HG02885 (cell line): ENCODE results near the gene CACNA2D1.

Source experiments
- ATAC-seq: cut with Tn5 transposase; IDR thresholded peaks from one replicate; pipeline ENCODE4 v1.9.1; 2021; ENCODE audit warnings: mild to moderate bottlenecking; ENCODE audit not compliant: unreplicated experiment, poor library complexity

Gene CACNA2D1

DNA sequence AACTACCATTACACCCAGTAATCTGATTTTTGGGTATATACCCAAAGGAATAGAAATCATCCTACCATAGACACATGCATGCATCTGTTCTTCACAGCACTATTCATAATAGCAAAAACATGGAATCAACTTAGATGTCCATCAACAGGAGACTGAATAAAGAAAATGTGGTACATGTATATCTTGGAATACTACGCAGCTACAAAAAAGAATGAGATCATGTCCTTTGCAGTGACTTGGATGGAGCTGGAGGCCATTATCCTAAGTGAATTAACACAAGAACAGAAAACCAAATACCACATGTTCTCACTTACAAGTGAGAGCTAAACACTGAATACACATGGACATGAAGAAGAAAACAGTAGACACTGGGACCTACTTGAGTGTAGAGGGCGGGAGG lies 254.9 kb downstream of the CACNA2D1 start:
- ATAC-seq: no peak

DNA sequence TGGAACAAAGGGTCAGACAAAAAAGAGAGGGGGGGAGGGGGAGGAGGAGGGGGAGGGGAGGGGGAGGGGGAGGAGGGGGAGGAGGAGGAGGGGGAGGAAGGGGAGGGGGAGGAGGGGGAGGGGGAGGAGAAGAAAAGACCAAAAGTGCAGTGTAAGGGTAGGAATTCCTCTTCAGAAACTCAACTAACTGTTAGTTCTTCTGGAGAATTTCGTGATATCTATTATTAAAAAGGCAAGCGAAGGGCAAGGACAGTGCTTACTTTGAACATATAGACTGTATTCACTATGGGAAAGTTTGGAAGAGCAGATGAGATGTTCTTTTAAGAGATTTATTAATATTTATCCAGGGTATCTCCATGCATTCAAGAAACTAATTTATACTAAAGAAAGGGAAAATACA lies 258.1 kb downstream of the CACNA2D1 start:
- no peak for ATAC-seq

GRCh38 chr7:82183634-82184033 lies 259.9 kb downstream of the CACNA2D1 start:
- no peak for ATAC-seq

GRCh38 chr7:82179311-82179710 lies 264.3 kb downstream of the CACNA2D1 start:
- ATAC-seq: no peak

GRCh38 chr7:82175319-82175718 lies 268.3 kb downstream of the CACNA2D1 start:
- no peak for ATAC-seq

DNA sequence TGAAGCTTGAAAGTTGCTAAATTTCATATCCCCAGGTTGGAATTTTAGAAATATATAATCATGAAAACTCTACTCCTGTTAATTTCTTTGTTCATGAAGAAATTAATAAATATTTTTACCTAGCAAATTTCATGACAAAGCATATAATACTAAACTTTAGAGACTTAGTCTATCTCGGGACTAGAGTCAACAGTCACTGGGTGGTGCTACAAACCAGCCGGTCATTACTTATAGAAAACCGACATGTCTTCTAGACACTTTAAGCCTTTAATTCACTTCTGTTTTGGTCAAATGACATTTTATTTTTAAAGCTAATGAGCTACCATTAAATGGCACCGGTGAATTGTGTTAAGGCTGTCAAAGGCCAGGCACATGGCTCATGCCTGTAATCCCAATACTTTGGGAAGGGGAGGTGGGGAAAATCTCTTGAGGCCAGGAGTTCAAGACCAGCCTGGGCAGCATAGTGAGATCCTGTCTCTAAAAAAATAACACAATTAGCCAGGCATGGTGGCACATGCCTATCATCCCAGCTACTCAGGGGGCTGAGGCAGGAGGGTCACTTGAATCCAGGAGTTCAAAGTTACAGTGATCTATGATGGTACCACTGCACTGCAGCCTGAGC lies 270.1 kb downstream of the CACNA2D1 start:
- no peak for ATAC-seq

GRCh38 chr7:82172881-82173280 lies 270.7 kb downstream of the CACNA2D1 start:
- ATAC-seq: no peak

DNA sequence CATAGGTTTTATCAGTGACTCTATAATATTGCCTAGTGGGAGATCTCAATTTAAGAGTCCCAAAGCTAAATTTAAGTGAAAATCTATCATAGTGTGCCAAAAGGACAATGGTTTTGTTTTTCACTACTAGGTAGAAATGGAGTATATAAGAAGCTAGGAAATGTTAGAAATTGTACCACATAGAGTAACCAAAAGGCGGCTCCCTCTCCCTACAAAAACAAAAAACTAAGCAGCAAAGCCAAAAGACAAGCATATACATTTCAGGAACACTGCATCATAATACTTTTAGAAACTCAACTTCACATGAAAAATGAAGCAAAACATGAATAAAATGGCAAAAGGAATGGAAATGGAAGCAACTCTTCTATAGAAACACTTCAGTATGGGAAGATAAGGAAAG lies 271.6 kb downstream of the CACNA2D1 start:
- ATAC-seq: no peak

DNA sequence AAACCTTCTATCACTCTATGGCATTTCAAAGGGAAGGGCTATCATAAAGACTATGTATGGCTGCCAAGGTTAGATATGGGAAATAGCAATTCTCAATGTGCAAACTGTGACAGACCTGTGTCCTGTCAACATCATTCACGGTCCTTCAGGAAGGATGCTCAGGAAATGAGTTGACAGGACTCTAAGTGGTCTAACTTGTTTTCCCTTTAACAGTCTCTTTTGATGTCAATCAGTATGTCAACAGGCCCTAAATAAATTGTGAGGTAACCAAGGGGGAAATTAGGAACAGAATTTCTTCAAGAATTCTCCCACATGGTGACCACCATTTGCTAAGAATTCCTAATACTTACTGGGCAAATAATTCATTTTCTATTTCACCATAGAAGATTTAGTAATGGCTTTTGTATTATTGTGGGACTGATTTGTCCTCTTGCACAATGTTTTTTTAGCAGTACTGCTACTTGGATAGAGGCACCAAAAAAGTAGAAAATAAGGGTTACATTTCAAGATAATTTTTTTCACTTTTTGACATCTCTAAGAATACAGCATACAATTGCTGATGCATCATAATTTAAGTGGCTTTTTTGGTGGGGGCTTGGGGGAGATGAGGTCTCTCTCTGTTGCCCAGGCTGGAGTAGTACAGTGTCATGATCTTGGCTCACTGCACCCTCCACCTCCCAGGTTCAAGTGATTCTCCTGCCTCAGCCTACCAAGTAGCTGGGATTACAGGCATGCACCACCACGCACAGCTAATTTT lies 275.8 kb downstream of the CACNA2D1 start:
- ATAC-seq: no peak

- no peak for ATAC-seq
Measured at GRCh38 chr7:82166260-82167015, 277.1 kb downstream of the CACNA2D1 start.

DNA sequence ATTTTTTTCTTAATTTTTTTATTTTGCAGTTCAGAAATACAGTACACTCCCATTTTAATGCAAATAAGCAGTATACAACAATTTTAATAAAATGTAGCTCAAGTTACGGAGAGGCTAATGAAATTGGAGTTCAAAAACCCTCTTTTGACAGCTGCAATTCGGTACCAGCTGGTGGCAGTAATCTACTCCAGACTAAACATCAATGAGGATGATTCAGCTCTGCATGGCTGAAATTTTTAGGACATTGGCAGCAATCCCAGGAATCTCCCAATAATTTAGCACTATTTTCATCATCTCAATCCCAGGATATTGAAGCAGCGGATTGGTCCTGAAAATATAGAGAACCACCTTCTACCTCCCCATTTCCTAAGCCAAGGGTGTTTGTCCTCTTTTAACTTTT lies 278.8 kb downstream of the CACNA2D1 start:
- ATAC-seq: no peak

- ATAC-seq: no peak
Measured at GRCh38 chr7:82164410-82164809, 279.2 kb downstream of the CACNA2D1 start.

GRCh38 chr7:82163586-82163985 lies 280.0 kb downstream of the CACNA2D1 start:
- ATAC-seq: no peak

- no peak for ATAC-seq
Measured at GRCh38 chr7:82162289-82162688, 281.3 kb downstream of the CACNA2D1 start.

DNA sequence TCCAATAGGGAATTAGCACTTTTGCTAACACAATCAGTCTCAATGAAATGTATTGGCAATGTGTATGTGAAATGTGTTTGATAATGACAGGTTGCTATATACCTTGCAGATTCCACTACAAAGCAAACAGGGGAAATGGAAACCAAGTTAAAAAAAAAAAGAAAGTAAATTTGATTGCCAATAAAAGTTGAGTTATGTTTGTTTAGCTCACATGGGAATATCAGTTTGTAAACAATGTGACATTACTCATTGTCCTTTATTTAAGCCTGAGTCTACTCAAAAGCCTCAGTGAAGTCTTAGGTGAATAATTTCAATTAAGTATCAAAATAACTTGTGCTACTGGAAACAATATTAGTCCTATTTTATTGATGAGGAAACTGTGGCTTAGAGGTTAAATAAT lies 285.2 kb downstream of the CACNA2D1 start:
- no peak for ATAC-seq

DNA sequence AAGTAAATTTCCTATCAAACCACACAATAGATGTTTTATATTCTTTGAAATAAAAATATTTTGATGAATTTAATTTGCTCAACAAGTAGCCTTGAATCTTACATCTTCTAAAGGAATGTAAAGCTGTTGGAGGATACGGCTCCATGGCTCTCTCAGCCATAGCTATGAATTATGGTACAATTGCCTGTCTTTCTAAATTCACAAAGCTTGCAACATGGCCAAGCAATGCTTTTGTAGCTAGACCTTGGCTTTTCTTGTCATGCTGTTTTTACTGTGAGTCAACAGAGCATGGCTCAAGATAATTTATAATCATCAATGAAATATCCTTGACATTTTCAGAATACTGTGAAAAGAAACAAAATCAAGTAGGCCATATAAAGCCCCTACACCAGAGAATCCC lies 286.7 kb downstream of the CACNA2D1 start:
- no peak for ATAC-seq

DNA sequence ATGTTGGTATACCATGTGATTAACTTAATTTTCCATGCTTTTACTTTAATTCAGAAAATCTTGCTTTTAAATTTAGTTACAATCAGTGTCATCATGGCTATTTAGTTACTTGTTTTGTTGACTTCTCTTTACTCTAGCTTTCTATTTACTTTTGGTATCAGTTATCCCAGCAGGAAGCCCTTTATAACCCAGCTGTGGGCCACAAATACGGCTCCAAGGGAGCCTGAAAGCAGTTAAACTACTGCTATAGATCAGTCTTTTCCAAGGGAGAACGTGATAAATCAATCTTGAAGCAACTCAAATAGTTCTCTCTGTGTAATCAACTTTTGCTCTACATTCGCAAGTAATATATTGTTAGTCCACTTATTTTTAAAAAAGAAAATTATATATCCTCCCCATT lies 287.4 kb downstream of the CACNA2D1 start:
- no peak for ATAC-seq

GRCh38 chr7:82154728-82155127 lies 288.8 kb downstream of the CACNA2D1 start:
- no peak for ATAC-seq

DNA sequence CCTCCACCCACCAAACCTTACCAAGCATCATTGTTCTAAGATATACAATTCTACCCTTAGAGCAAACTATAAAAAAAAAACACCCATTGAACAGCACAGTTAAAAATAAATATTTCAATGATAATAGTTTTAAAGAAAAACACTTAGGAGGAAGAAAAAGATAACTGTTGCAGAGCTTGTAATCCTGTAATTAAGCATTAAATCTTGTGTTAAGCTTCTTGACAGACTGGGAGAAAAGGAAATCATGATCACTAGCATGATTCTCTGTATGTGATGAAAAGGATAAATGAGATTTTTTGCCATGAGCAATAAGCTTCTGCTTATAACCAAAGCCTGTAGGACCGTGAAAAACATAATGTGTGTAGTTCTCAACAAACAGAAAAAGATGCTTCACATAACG lies 289.8 kb downstream of the CACNA2D1 start:
- ATAC-seq: no peak

GRCh38 chr7:82152858-82153257 lies 290.7 kb downstream of the CACNA2D1 start:
- no peak for ATAC-seq

DNA sequence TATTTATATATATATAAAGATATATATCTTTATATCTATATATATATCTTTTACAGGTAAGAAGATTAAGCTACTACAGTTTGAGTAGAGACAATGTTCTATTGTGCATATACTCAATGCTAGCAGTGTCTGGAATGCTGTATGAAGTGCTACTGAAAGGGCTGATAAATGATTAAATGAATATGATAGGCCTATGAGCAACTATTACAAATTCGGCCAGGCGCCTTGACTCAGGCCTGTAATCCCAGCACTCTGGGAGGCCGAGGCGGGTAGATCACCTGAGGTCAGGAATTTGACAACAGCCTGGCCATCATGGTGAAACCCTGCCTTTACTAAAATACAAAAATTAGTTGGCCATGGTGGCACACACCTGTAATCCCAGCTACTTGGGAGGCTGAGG lies 297.1 kb downstream of the CACNA2D1 start:
- ATAC-seq: no peak
